ENCODE results near the gene ZNF862. TPM values are rescaled to one million over a fixed set of nuclear protein-coding genes. Genes with fewer than 3 reads are reported as not detected.

Gene ZNF862
- total RNA-seq, 1 experiment from 2014 or later = 1.9 TPM

- no CpG with 5 or more reads among the region's 13 CpGs for WGBS (ENCODE audit: extremely low coverage, insufficient read length, low lambda C conversion rate)
- Histone ChIP-seq H2BK5ac (ENCODE audit: insufficient read length, low read length) (no peak overlapping the region), H3K79me2 (ENCODE audit: insufficient read depth, low read length) (no peaks in the 10 kb centered on the region), H4K8ac (replicated peaks; ENCODE audit: insufficient read length, low read depth, low read length) (no peak overlapping the region), H3K79me1 (ENCODE audit: insufficient read depth, low read depth, low read length, poor library complexity, severe bottlenecking) (no peaks in the 10 kb centered on the region), H3K27me3 (ENCODE audit: insufficient read depth, low read length) (no peaks in the 10 kb centered on the region), H3K18ac (ENCODE audit: insufficient read length, low read depth, low read length) (no peak overlapping the region), H4K91ac (ENCODE audit: insufficient read length, low read depth, low read length) (no peak overlapping the region), H3K9ac (ENCODE audit: extremely low read depth, insufficient read length, low read length) (no peak overlapping the region), H3K27ac (ENCODE audit: insufficient read length, low read depth, low read length) (no peak overlapping the region), H3K23me2 (ENCODE audit: insufficient read length, low read depth, low read length, poor library complexity, severe bottlenecking) (no peaks in the 10 kb centered on the region), H2BK120ac (ENCODE audit: low read depth, low read length, poor library complexity, severe bottlenecking) (no peak overlapping the region), H3K14ac (ENCODE audit: insufficient read depth, low read length) (no peak overlapping the region), H3K4me2 (ENCODE audit: insufficient read depth, insufficient read length, low read length) (no peak overlapping the region), H2BK12ac (ENCODE audit: insufficient read length, low read depth, low read length) (no peak overlapping the region), H4K5ac (ENCODE audit: insufficient read length, low read depth, low read length) (no peak overlapping the region), H2BK15ac (ENCODE audit: low read depth, low read length) (no peak overlapping the region), H3K4ac (ENCODE audit: low read depth, low read length) (no peak overlapping the region), H3K56ac (ENCODE audit: insufficient read length, low read depth, low read length) (no peak overlapping the region), H2AK5ac (ENCODE audit: insufficient read length, low read length) (no peak overlapping the region), H2BK20ac (ENCODE audit: low read depth, low read length, poor library complexity, severe bottlenecking) (no peak overlapping the region), H3K9me3 (ENCODE audit: control insufficient read depth, low read depth, low read length) (no peaks in the 10 kb centered on the region), H3K4me1 (ENCODE audit: insufficient read depth, low read length) (no peaks in the 10 kb centered on the region), H3T11ph (ENCODE audit: low read length) (no peak overlapping the region), H4K20me1 (ENCODE audit: control insufficient read depth, insufficient read depth, insufficient read length) (no peaks in the 10 kb centered on the region), H3K23ac (ENCODE audit: insufficient read length, low read depth, low read length) (no peak overlapping the region), H2AFZ (ENCODE audit: low read length) (no peak overlapping the region)
- Mint-ChIP-seq H3K36me3 (ENCODE audit: insufficient read depth in 1 of 3, low read depth in 3 of 3) (no peaks in the 10 kb centered on the region), H3K4me3 (no peak overlapping the region), H3K27me3 (ENCODE audit: low read depth) (peaks cover 45% of the 10 kb centered on the region), H3K27ac (no peak overlapping the region), H3K9me3 (no peaks in the 10 kb centered on the region; a peak in 1 of 5 replicates), H3K4me1 (peaks cover 5 to 22% of the 10 kb centered on the region in 2 experiments)
- DNase-seq = no peak
- TF ChIP-seq CTCF (conservative IDR thresholded peaks at IDR 0.05) = 0 out of 3 replicates have a peak, but pooled peaks have one; percentile 18
Measured at GRCh38 chr7:149832332-149833041, 5.7 kb upstream of the ZNF862 start.

All from H9 (cell line).